OCI-LY1 (cell line): ENCODE measurements around the gene TMEM38B.

ENCODE experiments used
- H2AFZ ChIP-seq: fragments of 200-600 bp; sonication (generic), shearing (Covaris generic); 2 replicates; pipeline ENCODE4 v1.6.0; 2014; ENCODE audit warnings: antibody characterized with exemption, mild to moderate bottlenecking, low read length
- H3F3A ChIP-seq: fragments of 200-600 bp; sonication (generic), shearing (Covaris generic); 2 replicates; pipeline ENCODE4 v1.6.0; 2014; ENCODE audit warnings: mild to moderate bottlenecking, antibody characterized with exemption, low read length, moderate library complexity; ENCODE audit not compliant: insufficient read depth
- H3K27ac ChIP-seq: fragments of 200-600 bp; sonication (generic); 2 replicates; pipeline ENCODE4 v1.5.1; 2014; ENCODE audit warnings: low read length, mixed run types, mild to moderate bottlenecking, low read depth; ENCODE audit not compliant: poor library complexity, severe bottlenecking
- H3K27me3 ChIP-seq: fragments of 200-600 bp; sonication (generic); 2 replicates; pipeline ENCODE4 v1.6.0; 2014; ENCODE audit warnings: antibody characterized with exemption, mild to moderate bottlenecking, low read length, moderate library complexity; ENCODE audit not compliant: insufficient read depth
- H3K36me3 ChIP-seq: fragments of 200-600 bp; sonication (generic); 2 replicates; pipeline ENCODE4 v1.6.1; 2014; ENCODE audit warnings: mild to moderate bottlenecking, antibody characterized with exemption, low read length, moderate library complexity, mixed read lengths; ENCODE audit not compliant: insufficient read depth
- H3K4me1 ChIP-seq: fragments of 200-600 bp; sonication (generic); 2 replicates; pipeline ENCODE4 v1.5.1; 2014; ENCODE audit warnings: mild to moderate bottlenecking, low read length, moderate library complexity; ENCODE audit not compliant: insufficient read depth, severe bottlenecking
- H3K4me2 ChIP-seq: fragments of 200-600 bp; sonication (generic), shearing (Covaris generic); 2 replicates; pipeline ENCODE4 v1.6.1; 2014; ENCODE audit warnings: low read length
- H3K4me3 ChIP-seq: fragments of 200-600 bp; sonication (generic); 2 replicates; pipeline ENCODE4 v1.5.1; 2014; ENCODE audit warnings: low read length, low read depth, mild to moderate bottlenecking, mixed read lengths; ENCODE audit not compliant: poor library complexity, severe bottlenecking
- H3K79me2 ChIP-seq: fragments of 200-600 bp; shearing (Covaris generic); 2 replicates; pipeline ENCODE4 v1.6.1; 2016; ENCODE audit warnings: mixed run types, low read length, mixed read lengths; ENCODE audit not compliant: insufficient read depth
- H3K9ac ChIP-seq: fragments of 200-600 bp; sonication (generic), shearing (Covaris generic); 2 replicates; pipeline ENCODE4 v1.6.1; 2014; ENCODE audit warnings: mild to moderate bottlenecking, low read length, mixed read lengths
- H3K9me2 ChIP-seq: fragments of 200-600 bp; sonication (generic), shearing (Covaris generic); 2 replicates; pipeline ENCODE4 v1.6.1; 2014; ENCODE audit warnings: low read depth, mild to moderate bottlenecking, low read length, mixed read lengths
- H3K9me3 ChIP-seq: fragments of 200-600 bp; shearing (Covaris generic); 2 replicates; pipeline ENCODE4 v1.6.1; 2014; ENCODE audit warnings: low read length, mixed read lengths
- H4K20me1 ChIP-seq: fragments of 200-600 bp; sonication (generic), shearing (Covaris generic); 2 replicates; pipeline ENCODE4 v1.6.0; 2016; ENCODE audit warnings: mild to moderate bottlenecking, low read length; ENCODE audit not compliant: insufficient read depth
- CTCF ChIP-seq: fragments of 200-600 bp; sonication (generic), shearing (Covaris generic); IDR thresholded peaks from 2 replicates; pipeline ENCODE4 v1.5.1; 2017; ENCODE audit warnings: mild to moderate bottlenecking, antibody characterized with exemption, low read length, moderate library complexity, mixed read lengths
- EZH2 ChIP-seq: fragments of 200-600 bp; sonication (generic), shearing (Covaris generic); IDR thresholded peaks from 2 replicates; pipeline ENCODE4 v1.8.0; 2017; ENCODE audit warnings: borderline replicate concordance, mixed run types, mild to moderate bottlenecking, antibody characterized with exemption, low read length, moderate library complexity, mixed read lengths

Gene TMEM38B

GRCh38 chr9:105681724-105682123 lies 12.6 kb upstream of the TMEM38B start:
- no peak for TF ChIP-seq EZH2
- TF ChIP-seq CTCF, result no peak
- no peaks in the 10 kb centered on the region for H3K27me3 ChIP-seq
- no peaks in the 10 kb centered on the region for H3K9me3 ChIP-seq
- no peak overlapping the region for H3K4me3 ChIP-seq
- no peak overlapping the region for H3K9ac ChIP-seq
- no peaks in the 10 kb centered on the region for H3K79me2 ChIP-seq
- no peaks in the 10 kb centered on the region for H4K20me1 ChIP-seq
- no peaks in the 10 kb centered on the region for H3F3A ChIP-seq
- no peak overlapping the region for H3K27ac ChIP-seq
- H3K9me2 ChIP-seq, result no peaks in the 10 kb centered on the region
- no peaks in the 10 kb centered on the region for H3K36me3 ChIP-seq
- H2AFZ ChIP-seq, result no peak overlapping the region
- no peaks in the 10 kb centered on the region for H3K4me1 ChIP-seq
- no peak overlapping the region for H3K4me2 ChIP-seq

GRCh38 chr9:105683688-105684275 lies 10.6 kb upstream of the TMEM38B start:
- Histone ChIP-seq H3K27ac (no peak overlapping the region), H3K36me3 (no peaks in the 10 kb centered on the region), H3K9ac (no peak overlapping the region), H2AFZ (no peak overlapping the region), H3K4me3 (no peak overlapping the region), H3K4me2 (no peak overlapping the region), H3K9me3 (no peaks in the 10 kb centered on the region), H3F3A (no peaks in the 10 kb centered on the region), H3K79me2 (no peaks in the 10 kb centered on the region), H3K27me3 (no peaks in the 10 kb centered on the region), H3K4me1 (no peaks in the 10 kb centered on the region), H4K20me1 (no peaks in the 10 kb centered on the region), H3K9me2 (no peaks in the 10 kb centered on the region)
- TF ChIP-seq EZH2, result no peak
- TF ChIP-seq CTCF, result no peak

- no peaks in the 10 kb centered on the region for H3K27me3 ChIP-seq
- H2AFZ ChIP-seq, result no peak overlapping the region
Measured at GRCh38 chr9:105686936-105687335, 7.4 kb upstream of the TMEM38B start.

More at GRCh38 chr9:105686936-105687335, 7.4 kb upstream of the TMEM38B start:
- TF ChIP-seq EZH2 (no peak), CTCF (no peak)
- Histone ChIP-seq H3K27ac (no peak overlapping the region), H3K9ac (no peak overlapping the region), H3K9me2 (no peaks in the 10 kb centered on the region), H3K9me3 (no peaks in the 10 kb centered on the region), H3K4me2 (no peak overlapping the region), H3K4me3 (no peak overlapping the region), H3K79me2 (no peaks in the 10 kb centered on the region), H4K20me1 (no peaks in the 10 kb centered on the region), H3K36me3 (no peaks in the 10 kb centered on the region), H3F3A (no peaks in the 10 kb centered on the region), H3K4me1 (no peaks in the 10 kb centered on the region)
